Hepatocyte (in vitro differentiated cells): ENCODE data around the gene ZHX3. TPM values are rescaled to one million over a fixed set of nuclear protein-coding genes. Genes with fewer than 3 reads are reported as not detected.
A peak's percentile ranks its signal among the peaks of the same experiment; 100 is the strongest.

ENCODE experiments used
- DNase-seq: peaks from one replicate; pipeline ENCODE4 v3.0.0-alpha.2; 2016; ENCODE audit warnings: low spot score
- H2AFZ ChIP-seq: fragments of 200-600 bp; sonication (generic); 2 replicates; pipeline ENCODE4 v1.6.0; 2016; ENCODE audit warnings: antibody characterized with exemption, mild to moderate bottlenecking
- H3K27ac ChIP-seq: fragments of 200-600 bp; sonication (generic); 2 replicates; pipeline ENCODE4 v1.5.1; 2016; ENCODE audit warnings: mild to moderate bottlenecking
- H3K27me3 ChIP-seq: fragments of 200-600 bp; sonication (generic); 2 replicates; pipeline ENCODE4 v1.6.1; 2016
- H3K36me3 ChIP-seq: fragments of 200-600 bp; sonication (generic); replicated peaks from 2 replicates; pipeline ENCODE4 v1.5.1; 2016; ENCODE audit warnings: low read depth; ENCODE audit not compliant: insufficient read depth
- H3K4me1 ChIP-seq: fragments of 200-600 bp; sonication (generic); 2 replicates; pipeline ENCODE4 v1.5.1; 2016; ENCODE audit warnings: mild to moderate bottlenecking, moderate library complexity; ENCODE audit not compliant: insufficient read depth
- H3K4me2 ChIP-seq: fragments of 200-600 bp; sonication (generic); 2 replicates; pipeline ENCODE4 v1.6.0; 2016
- H3K4me3 ChIP-seq: fragments of 200-600 bp; sonication (generic); 2 replicates; pipeline ENCODE4 v1.5.1; 2016; ENCODE audit warnings: mild to moderate bottlenecking
- H3K79me2 ChIP-seq: fragments of 200-600 bp; sonication (generic); 2 replicates; pipeline ENCODE4 v1.6.0; 2017; ENCODE audit warnings: mild to moderate bottlenecking
- H3K9me2 ChIP-seq: fragments of 200-600 bp; sonication (generic); replicated peaks from 2 replicates; pipeline ENCODE4 v1.6.0; 2017; ENCODE audit warnings: mild to moderate bottlenecking; ENCODE audit not compliant: insufficient read depth
- H3K9me3 ChIP-seq: fragments of 200-600 bp; sonication (generic); 2 replicates; pipeline ENCODE4 v1.5.1; 2016; ENCODE audit warnings: low read depth, mild to moderate bottlenecking
- H4K20me1 ChIP-seq: fragments of 200-600 bp; sonication (generic); 2 replicates; pipeline ENCODE4 v1.6.0; 2016; ENCODE audit warnings: mild to moderate bottlenecking; ENCODE audit not compliant: insufficient read depth, poor library complexity, severe bottlenecking
- EZH2 ChIP-seq: fragments of 200-600 bp; sonication (generic); IDR thresholded peaks from 2 replicates; pipeline ENCODE4 v1.6.1; 2016; ENCODE audit warnings: antibody characterized with exemption, mild to moderate bottlenecking, borderline replicate concordance
- EZH2phosphoT487 ChIP-seq: fragments of 200-600 bp; sonication (generic); IDR thresholded peaks from one replicate; pipeline ENCODE4 v1.6.1; 2018; ENCODE audit warnings: antibody characterized with exemption, mild to moderate bottlenecking, low read depth, moderate library complexity; ENCODE audit not compliant: unreplicated experiment, severe bottlenecking
- WGBS: methylation state at CpG from one replicate; pipeline ENCODE4 v1.1.6; 2016; ENCODE audit warnings: low lambda C conversion rate; ENCODE audit errors: missing lambda C conversion rate; 5-methylcytosine and 5-hydroxymethylcytosine counted together
- polyA plus RNA-seq: library from polyadenylated mRNA; unstranded; fragments of >200 nt; fragmentation: Nextera tagmentation; extraction: Ambion mirVana; gene quantifications from 2 replicates; pipeline ENCODE4 v1.2.1, GENCODE V29; 2016
- total RNA-seq: library from RNA; depleted of rRNA; stranded (reverse); fragments of >200 nt; gene quantifications from 2 replicates; pipeline ENCODE4 v1.2.3, GENCODE V29; 2014
- TF ChIP-seq, protein P1 (sequence below): fragments of 200-600 bp; sonication (generic); IDR thresholded peaks from 2 replicates; pipeline ENCODE4 v1.5.1; 2016; ENCODE audit warnings: antibody characterized with exemption, mild to moderate bottlenecking; ENCODE audit not compliant: poor library complexity

Gene ZHX3
- total and polyA plus RNA-seq, 2 experiments from 2014 or later: 15.0 to 19.7 TPM

DNA sequence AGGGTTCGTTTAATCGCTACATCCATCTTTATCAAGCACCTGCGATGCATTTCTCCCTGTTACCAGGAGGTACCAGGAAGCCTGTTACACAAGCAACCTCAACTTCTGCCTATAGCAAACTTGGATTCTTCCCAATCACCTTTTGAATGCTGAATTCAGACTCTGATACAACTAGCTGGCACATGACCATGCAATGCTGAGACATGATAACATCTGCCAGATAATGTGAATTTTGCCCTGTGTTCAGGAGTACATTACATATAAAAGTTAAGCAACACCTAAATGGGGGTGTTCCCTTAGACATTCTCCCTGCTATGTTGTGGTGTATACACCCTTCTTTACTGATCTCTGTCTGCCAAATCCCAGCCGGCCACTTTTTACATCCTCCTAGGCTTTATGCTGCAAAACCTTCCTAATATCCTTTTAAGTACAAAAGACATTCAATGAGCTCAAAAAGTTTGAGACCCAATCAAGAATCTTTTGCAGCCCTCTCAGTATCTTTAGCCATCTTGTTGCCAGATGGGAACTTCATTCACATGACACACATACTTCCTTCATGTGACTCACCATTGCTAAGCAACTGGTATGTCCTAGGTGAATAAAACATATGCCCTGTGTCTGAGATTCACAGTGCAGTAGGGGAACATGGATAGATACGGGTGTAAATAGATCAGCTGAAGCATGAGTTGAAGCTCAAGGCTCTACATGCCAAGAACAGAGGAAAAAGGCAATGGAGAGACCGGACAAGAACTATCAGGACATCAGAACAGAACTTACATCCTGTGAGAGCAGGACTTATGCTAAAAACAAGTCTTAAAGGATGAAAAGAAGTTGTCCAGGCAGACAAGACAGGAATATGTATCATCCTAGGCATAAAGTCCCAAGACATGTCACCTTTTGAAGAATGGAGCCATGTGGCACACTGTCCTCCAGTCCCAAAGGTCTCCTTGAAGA is 84.3 kb downstream of the ZHX3 start:
- Histone ChIP-seq H3K36me3 (no peaks in the 10 kb centered on the region), H3K79me2 (no peaks in the 10 kb centered on the region), H4K20me1 (no peaks in the 10 kb centered on the region), H3K27me3 (no peaks in the 10 kb centered on the region), H3K4me2 (no peak overlapping the region), H3K9me2 (no peaks in the 10 kb centered on the region), H2AFZ (no peak overlapping the region), H3K9me3 (no peaks in the 10 kb centered on the region), H3K4me3 (no peak overlapping the region), H3K4me1 (no peaks in the 10 kb centered on the region), H3K27ac (peak overlapping the region; percentile 45)
- 85% methylated on average over 6 of the region's 6 CpGs for WGBS
- no peak for TF ChIP-seq EZH2phosphoT487
- no peak for TF ChIP-seq EZH2
- TF ChIP-seq, protein P1, sequence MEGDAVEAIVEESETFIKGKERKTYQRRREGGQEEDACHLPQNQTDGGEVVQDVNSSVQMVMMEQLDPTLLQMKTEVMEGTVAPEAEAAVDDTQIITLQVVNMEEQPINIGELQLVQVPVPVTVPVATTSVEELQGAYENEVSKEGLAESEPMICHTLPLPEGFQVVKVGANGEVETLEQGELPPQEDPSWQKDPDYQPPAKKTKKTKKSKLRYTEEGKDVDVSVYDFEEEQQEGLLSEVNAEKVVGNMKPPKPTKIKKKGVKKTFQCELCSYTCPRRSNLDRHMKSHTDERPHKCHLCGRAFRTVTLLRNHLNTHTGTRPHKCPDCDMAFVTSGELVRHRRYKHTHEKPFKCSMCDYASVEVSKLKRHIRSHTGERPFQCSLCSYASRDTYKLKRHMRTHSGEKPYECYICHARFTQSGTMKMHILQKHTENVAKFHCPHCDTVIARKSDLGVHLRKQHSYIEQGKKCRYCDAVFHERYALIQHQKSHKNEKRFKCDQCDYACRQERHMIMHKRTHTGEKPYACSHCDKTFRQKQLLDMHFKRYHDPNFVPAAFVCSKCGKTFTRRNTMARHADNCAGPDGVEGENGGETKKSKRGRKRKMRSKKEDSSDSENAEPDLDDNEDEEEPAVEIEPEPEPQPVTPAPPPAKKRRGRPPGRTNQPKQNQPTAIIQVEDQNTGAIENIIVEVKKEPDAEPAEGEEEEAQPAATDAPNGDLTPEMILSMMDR: no peak
- peak; percentile 31 for DNase-seq

DNA sequence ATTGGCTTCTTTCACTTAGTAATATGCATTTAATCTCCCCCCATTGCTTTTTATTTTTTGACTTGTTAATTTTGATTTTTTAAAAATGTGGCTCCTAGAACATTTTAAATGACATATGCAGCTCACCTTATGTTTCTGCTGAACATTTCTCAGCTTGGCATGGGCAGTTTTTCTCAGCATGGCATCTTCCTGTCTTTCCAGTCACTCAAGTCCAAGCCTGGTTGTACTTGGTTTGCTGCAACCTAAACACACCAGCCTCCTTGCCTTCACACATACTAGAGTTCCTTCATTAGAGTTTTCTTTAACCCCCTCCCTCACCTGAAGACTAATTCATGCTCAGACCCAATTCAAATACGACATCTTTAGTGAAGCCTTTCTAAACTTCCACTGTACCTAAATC is 86.4 kb downstream of the ZHX3 start:
- Histone ChIP-seq H3K4me1 (no peaks in the 10 kb centered on the region), H3K36me3 (no peaks in the 10 kb centered on the region), H3K79me2 (no peaks in the 10 kb centered on the region), H3K27me3 (no peaks in the 10 kb centered on the region), H4K20me1 (no peaks in the 10 kb centered on the region), H3K9me2 (no peaks in the 10 kb centered on the region), H3K9me3 (no peaks in the 10 kb centered on the region), H3K4me3 (no peak overlapping the region), H2AFZ (no peak overlapping the region), H3K4me2 (no peak overlapping the region), H3K27ac (no peak overlapping the region)
- TF ChIP-seq EZH2phosphoT487 (no peak), EZH2 (no peak)
- TF ChIP-seq, protein P1: no peak
- 83% methylated on average over 1 of the region's 1 CpG for WGBS
- DNase-seq: no peak

DNA sequence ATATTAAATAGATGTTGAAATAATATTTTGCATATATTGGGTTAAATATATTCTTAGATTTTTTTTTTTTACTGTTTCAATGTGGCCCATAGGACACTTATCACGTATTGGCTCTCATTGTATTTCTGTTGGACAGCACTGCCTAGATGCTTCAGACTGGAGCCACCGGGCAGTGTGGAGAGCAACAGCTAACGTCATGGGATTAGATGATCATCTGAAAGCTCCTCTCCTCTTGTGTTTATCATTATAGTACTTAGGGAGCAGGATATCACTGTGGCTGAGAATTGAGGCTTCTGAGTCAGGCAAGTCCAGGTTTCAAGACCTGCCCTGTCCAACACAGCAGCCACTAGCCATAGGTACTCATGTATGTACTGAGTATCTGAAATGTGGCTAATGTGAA is 87.4 kb downstream of the ZHX3 start:
- Histone ChIP-seq H3K36me3 (no peaks in the 10 kb centered on the region), H3K27ac (no peak overlapping the region), H3K4me1 (no peaks in the 10 kb centered on the region), H3K4me2 (no peak overlapping the region), H4K20me1 (no peaks in the 10 kb centered on the region), H3K9me3 (no peaks in the 10 kb centered on the region), H2AFZ (no peak overlapping the region), H3K4me3 (no peak overlapping the region), H3K9me2 (no peaks in the 10 kb centered on the region), H3K27me3 (no peaks in the 10 kb centered on the region), H3K79me2 (no peaks in the 10 kb centered on the region)
- DNase-seq: no peak
- TF ChIP-seq EZH2phosphoT487 (no peak), EZH2 (no peak)
- TF ChIP-seq, protein P1: no peak
- 83% methylated on average over 3 of the region's 3 CpGs for WGBS
